ENCODE data around the gene ZSWIM6.

- no peak for TF ChIP-seq CTCF (IDR thresholded peaks at IDR 0.05)
- no peak for TF ChIP-seq EP300 (IDR thresholded peaks at IDR 0.05; ENCODE audit: low read depth)
These were observed 193.6 kb downstream of the ZSWIM6 start for GRCh38 chr5:61525512-61526206.

Measured in transverse colon (tissue), 3 donors.